ENCODE data around the gene KCTD1.

Gene KCTD1

DNA sequence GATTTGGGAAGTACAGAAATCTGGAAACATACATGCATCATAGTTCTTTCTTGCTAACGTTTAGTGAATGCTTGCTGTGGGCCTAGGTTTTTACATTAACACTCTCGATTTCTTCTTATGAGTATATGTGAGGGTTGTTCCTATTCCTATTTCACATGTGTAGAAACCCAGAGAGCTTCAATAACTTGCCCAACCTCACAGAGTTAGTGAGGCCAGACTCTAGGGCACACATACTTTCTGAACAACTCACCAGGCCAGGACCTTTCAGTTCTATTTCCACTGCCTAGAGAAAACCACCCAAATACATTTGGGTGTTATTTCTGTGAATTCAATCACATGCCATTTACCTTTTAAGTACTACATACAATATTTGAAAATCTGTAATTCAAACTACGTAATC lies 8.2 kb upstream of the KCTD1 start:
- no peak for DNase-seq (ENCODE audit: extremely low spot score)
- TF ChIP-seq SP1 (IDR thresholded peaks at IDR 0.05), result no peak
- no peak for TF ChIP-seq FOXK2 (IDR thresholded peaks at IDR 0.05)
- TF ChIP-seq FOXA1 (IDR thresholded peaks at IDR 0.05), result no peak
- TF ChIP-seq ZNF384 (IDR thresholded peaks at IDR 0.05), result no peak
- TF ChIP-seq, protein P1, sequence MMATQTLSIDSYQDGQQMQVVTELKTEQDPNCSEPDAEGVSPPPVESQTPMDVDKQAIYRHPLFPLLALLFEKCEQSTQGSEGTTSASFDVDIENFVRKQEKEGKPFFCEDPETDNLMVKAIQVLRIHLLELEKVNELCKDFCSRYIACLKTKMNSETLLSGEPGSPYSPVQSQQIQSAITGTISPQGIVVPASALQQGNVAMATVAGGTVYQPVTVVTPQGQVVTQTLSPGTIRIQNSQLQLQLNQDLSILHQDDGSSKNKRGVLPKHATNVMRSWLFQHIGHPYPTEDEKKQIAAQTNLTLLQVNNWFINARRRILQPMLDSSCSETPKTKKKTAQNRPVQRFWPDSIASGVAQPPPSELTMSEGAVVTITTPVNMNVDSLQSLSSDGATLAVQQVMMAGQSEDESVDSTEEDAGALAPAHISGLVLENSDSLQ (IDR thresholded peaks at IDR 0.05), result no peak
- no peak for TF ChIP-seq FOXM1 (IDR thresholded peaks at IDR 0.05; ENCODE audit: borderline replicate concordance)
- no peak for TF ChIP-seq TARDBP (IDR thresholded peaks at IDR 0.05)
- no peak for TF ChIP-seq HDGF (IDR thresholded peaks at IDR 0.05; ENCODE audit: borderline replicate concordance)
- no peak for TF ChIP-seq ARNT (IDR thresholded peaks at IDR 0.05)
- no peak for TF ChIP-seq SUZ12 (IDR thresholded peaks at IDR 0.05)
- no peak for TF ChIP-seq LEF1 (IDR thresholded peaks at IDR 0.05; ENCODE audit: borderline replicate concordance)
- TF ChIP-seq L3MBTL2 (conservative IDR thresholded peaks at IDR 0.05), result no peak
- TF ChIP-seq CTBP1 (IDR thresholded peaks at IDR 0.05; ENCODE audit: borderline replicate concordance), result no peak
- TF ChIP-seq ELF4 (IDR thresholded peaks at IDR 0.05), result no peak
- no peak for TF ChIP-seq NFRKB (IDR thresholded peaks at IDR 0.05)
- ChIA-PET POLR2A (no interaction called here), CTCF (interaction anchor here (0.8 to 1.1 kb wide), 3 partner anchors 8 to 100 kb away, joined by 3 to 4 read pairs (median 3); partner anchors contain the start of gene KCTD1)

DNA sequence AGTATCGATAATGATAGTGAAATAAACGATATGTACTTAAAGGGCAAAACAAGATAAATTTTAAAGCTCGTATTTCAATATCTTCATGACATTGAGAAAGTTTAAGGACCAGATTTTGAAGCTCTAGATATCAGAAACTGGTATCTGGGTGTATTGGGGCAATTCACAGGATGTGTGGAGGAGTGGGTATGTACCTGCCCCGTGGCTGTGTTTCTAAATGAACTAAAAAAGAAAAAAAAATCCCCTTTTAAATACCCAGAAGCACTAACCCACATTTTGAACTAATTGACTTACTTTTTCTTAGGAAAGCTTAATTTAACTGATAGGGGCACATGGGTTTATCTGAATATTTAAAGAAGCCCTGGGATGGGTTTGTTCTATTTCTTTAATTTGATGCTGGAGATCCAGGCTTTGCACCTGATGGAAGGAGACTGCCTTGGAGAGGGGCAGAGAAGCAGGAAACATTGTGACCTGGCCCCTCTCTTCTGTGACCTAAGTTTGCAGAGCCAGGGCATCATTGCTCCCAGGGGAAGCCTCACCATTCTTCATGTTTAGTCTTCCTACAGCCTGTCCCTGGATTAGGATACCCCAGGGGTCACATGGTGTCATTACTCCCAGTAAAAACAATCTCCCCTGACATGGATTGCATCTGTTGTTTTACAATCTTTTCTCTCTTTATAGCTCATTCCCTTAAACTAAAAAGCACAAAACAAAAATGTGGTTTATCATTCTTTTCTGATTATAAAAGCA lies 7.6 kb upstream of the KCTD1 start:
- no peak for DNase-seq (ENCODE audit: extremely low spot score)
- ChIA-PET POLR2A (no interaction called here), CTCF (interaction anchor here (0.6 to 0.8 kb wide), 2 partner anchors 92 to 101 kb away, joined by 3 to 6 read pairs; no protein-coding TSS in a partner anchor)
- TF ChIP-seq ELF4 (IDR thresholded peaks at IDR 0.05) (no peak), LEF1 (IDR thresholded peaks at IDR 0.05; ENCODE audit: borderline replicate concordance) (no peak), FOXA1 (IDR thresholded peaks at IDR 0.05) (no peak), CTBP1 (IDR thresholded peaks at IDR 0.05; ENCODE audit: borderline replicate concordance) (no peak), TARDBP (IDR thresholded peaks at IDR 0.05) (no peak), SUZ12 (IDR thresholded peaks at IDR 0.05) (no peak), BHLHE40 (IDR thresholded peaks at IDR 0.05; ENCODE audit: borderline replicate concordance) (no peak), L3MBTL2 (conservative IDR thresholded peaks at IDR 0.05) (no peak), HDGF (IDR thresholded peaks at IDR 0.05; ENCODE audit: borderline replicate concordance) (no peak)
- TF ChIP-seq, protein P1 (IDR thresholded peaks at IDR 0.05), result no peak

DNA sequence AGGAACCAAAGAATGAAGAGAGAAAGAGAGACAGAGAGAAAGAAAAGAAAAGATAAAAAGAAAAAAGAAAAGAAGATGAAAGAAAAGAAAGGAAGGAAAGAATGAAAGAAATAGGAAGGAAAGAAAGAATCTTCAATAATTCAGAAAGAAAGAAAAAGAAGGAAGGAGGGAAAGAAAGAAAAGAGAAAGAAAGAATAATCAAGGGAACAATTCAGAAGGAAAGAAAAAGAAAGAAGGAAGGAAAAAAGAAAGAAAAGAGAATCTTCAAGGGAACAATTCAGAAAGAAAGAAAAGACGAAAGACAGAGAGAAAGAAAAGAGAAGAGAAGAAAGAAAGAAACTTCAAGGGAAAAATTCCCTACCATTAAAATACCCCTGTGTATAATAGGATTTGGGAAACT lies 5.6 kb upstream of the KCTD1 start:
- CTCF ChIA-PET, result no interaction called here
- DNase-seq (ENCODE audit: extremely low spot score), result no peak
- POLR2A ChIA-PET, result no interaction called here
- TF ChIP-seq LEF1 (IDR thresholded peaks at IDR 0.05; ENCODE audit: borderline replicate concordance) (no peak), ARNT (IDR thresholded peaks at IDR 0.05) (no peak), FOXM1 (IDR thresholded peaks at IDR 0.05; ENCODE audit: borderline replicate concordance) (no peak), FOXA1 (IDR thresholded peaks at IDR 0.05) (no peak), HDGF (IDR thresholded peaks at IDR 0.05; ENCODE audit: borderline replicate concordance) (no peak), FOXK2 (IDR thresholded peaks at IDR 0.05) (no peak), NFRKB (IDR thresholded peaks at IDR 0.05) (no peak), SP1 (IDR thresholded peaks at IDR 0.05) (no peak), L3MBTL2 (conservative IDR thresholded peaks at IDR 0.05) (no peak), SUZ12 (IDR thresholded peaks at IDR 0.05) (no peak), ZNF384 (IDR thresholded peaks at IDR 0.05) (no peak), TARDBP (IDR thresholded peaks at IDR 0.05) (no peak)

DNA sequence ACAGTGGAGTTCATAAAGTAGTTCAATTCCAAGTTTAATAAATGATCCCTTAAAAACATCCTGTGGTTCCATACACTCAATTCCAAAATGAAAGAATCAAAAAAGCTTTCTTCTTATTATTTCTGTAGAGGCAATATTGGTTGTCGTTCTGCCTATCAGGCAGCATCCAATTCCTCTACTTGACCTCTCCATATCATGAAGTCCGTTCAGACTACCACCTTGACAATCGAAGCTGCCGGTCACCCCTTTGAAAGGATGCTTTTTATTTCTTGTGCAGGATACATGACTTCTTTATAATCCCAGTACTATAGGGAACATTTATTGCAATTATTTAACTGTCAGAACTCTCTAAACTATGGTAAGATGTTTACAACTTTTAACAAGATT lies 3.3 kb upstream of the KCTD1 start:
- no peak for DNase-seq (ENCODE audit: extremely low spot score)
- TF ChIP-seq CTBP1 (IDR thresholded peaks at IDR 0.05; ENCODE audit: borderline replicate concordance) (no peak), TARDBP (IDR thresholded peaks at IDR 0.05) (no peak), FOXA1 (IDR thresholded peaks at IDR 0.05) (no peak), FOXK2 (IDR thresholded peaks at IDR 0.05) (no peak), ZNF384 (IDR thresholded peaks at IDR 0.05) (no peak), NFRKB (IDR thresholded peaks at IDR 0.05) (no peak), FOXM1 (IDR thresholded peaks at IDR 0.05; ENCODE audit: borderline replicate concordance) (no peak), ARNT (IDR thresholded peaks at IDR 0.05) (no peak), HDGF (IDR thresholded peaks at IDR 0.05; ENCODE audit: borderline replicate concordance) (no peak), LEF1 (IDR thresholded peaks at IDR 0.05; ENCODE audit: borderline replicate concordance) (no peak), SP1 (IDR thresholded peaks at IDR 0.05) (no peak), L3MBTL2 (conservative IDR thresholded peaks at IDR 0.05) (no peak), BHLHE40 (IDR thresholded peaks at IDR 0.05; ENCODE audit: borderline replicate concordance) (no peak)
- TF ChIP-seq, protein P1 (IDR thresholded peaks at IDR 0.05), result no peak
- POLR2A ChIA-PET, result no interaction called here
- CTCF ChIA-PET, result interaction anchor here (0.6 to 0.7 kb wide), 2 partner anchors 40 to 212 kb away, joined by 3 to 5 read pairs; no protein-coding TSS in a partner anchor

DNA sequence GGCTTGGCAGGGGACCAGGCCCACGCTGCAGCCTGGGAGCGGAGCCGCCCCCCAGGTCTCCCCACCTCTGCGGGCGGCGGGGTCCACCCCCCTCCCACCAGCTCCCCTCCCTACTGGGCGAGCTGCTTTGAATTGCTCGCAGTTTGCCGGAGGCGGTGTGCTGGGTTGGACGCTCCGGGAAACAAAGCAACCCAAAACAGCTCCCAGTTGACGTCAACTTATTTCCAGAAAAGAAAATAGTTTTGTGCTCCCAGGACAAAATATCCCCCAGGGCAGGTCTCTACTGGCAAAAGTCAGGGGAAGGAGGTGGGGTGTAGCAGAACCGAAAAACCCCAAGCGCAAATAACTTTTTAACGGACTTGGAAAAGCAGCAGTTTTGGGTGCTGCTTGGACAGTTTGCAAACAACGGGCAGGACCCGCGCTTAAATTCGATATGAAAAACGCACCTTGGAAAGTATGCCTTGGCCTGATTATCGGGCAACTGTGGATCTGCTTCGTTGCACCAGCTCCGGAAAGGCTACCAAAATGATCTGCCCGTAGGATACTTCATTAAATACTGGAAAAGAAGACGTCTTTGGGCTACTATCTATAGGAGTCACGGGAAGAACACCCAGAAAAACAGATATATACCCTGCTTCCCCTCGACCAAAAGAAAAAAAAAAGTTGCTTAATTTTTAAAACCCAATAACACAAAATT lies 2.8 kb upstream of the KCTD1 start:
- ChIA-PET CTCF (interaction anchor here (0.7 kb wide), 1 partner anchor 40 kb away, joined by 3 read pairs; no protein-coding TSS in a partner anchor), POLR2A (interaction anchor here (2.0 kb wide), 1 partner anchor 25 kb away, joined by 5 read pairs; no protein-coding TSS in a partner anchor)
- TF ChIP-seq TARDBP (IDR thresholded peaks at IDR 0.05) (no peak), FOXM1 (IDR thresholded peaks at IDR 0.05; ENCODE audit: borderline replicate concordance) (no peak), ELF4 (IDR thresholded peaks at IDR 0.05) (no peak), SP1 (IDR thresholded peaks at IDR 0.05) (no peak), L3MBTL2 (conservative IDR thresholded peaks at IDR 0.05) (no peak), ZNF384 (IDR thresholded peaks at IDR 0.05) (no peak), NFRKB (IDR thresholded peaks at IDR 0.05) (no peak), LEF1 (IDR thresholded peaks at IDR 0.05; ENCODE audit: borderline replicate concordance) (no peak), BHLHE40 (IDR thresholded peaks at IDR 0.05; ENCODE audit: borderline replicate concordance) (no peak), HDGF (IDR thresholded peaks at IDR 0.05; ENCODE audit: borderline replicate concordance) (no peak), SUZ12 (IDR thresholded peaks at IDR 0.05) (no peak), CTBP1 (IDR thresholded peaks at IDR 0.05; ENCODE audit: borderline replicate concordance) (no peak), ARNT (IDR thresholded peaks at IDR 0.05) (no peak)
- no peak for DNase-seq (ENCODE audit: extremely low spot score)
